Neural cell (in vitro differentiated cells): ENCODE results near the gene FOXJ1.

Source experiments
- EP300 ChIP-seq: fragments of 450-650 bp; conservative IDR thresholded peaks from 2 replicates; pipeline ENCODE4 v1.6.1; 2014; ENCODE audit warnings: antibody characterized with exemption, mild to moderate bottlenecking, moderate library complexity; ENCODE audit not compliant: poor library complexity, severe bottlenecking
- SMC3 ChIP-seq: fragments of 450-650 bp; conservative IDR thresholded peaks from 2 replicates; pipeline ENCODE4 v1.6.1; 2014; ENCODE audit warnings: antibody characterized with exemption, mild to moderate bottlenecking, moderate library complexity; ENCODE audit not compliant: poor library complexity

- TF ChIP-seq EP300 (no peak), SMC3 (no peak)
These were observed 5.2 kb downstream of the FOXJ1 start for GRCh38 chr17:76135810-76136188.
